ENCODE results near the gene MEGF11.

DNA sequence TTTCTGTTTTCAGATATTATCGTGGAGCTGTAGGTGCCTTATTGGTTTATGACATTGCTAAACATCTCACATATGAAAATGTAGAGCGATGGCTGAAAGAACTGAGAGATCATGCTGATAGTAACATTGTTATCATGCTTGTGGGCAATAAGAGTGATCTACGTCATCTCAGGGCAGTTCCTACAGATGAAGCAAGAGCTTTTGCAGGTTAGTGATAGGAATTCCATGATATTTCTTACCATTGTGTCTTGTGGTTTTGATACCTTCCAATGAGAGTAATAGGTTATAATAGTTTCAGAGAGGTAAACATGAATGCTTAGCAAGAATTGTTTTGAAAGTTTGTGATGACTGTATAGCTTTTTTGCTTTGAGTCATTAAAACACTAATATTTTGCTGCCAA lies 375.8 kb downstream of the MEGF11 start:
- TF ChIP-seq, protein P1, sequence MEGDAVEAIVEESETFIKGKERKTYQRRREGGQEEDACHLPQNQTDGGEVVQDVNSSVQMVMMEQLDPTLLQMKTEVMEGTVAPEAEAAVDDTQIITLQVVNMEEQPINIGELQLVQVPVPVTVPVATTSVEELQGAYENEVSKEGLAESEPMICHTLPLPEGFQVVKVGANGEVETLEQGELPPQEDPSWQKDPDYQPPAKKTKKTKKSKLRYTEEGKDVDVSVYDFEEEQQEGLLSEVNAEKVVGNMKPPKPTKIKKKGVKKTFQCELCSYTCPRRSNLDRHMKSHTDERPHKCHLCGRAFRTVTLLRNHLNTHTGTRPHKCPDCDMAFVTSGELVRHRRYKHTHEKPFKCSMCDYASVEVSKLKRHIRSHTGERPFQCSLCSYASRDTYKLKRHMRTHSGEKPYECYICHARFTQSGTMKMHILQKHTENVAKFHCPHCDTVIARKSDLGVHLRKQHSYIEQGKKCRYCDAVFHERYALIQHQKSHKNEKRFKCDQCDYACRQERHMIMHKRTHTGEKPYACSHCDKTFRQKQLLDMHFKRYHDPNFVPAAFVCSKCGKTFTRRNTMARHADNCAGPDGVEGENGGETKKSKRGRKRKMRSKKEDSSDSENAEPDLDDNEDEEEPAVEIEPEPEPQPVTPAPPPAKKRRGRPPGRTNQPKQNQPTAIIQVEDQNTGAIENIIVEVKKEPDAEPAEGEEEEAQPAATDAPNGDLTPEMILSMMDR (IDR thresholded peaks at IDR 0.05): no peak
- no peak for TF ChIP-seq POLR2A (IDR thresholded peaks at IDR 0.05)

Measured in Peyer's patch (tissue), 4 donors.